A172 (cell line): Measurements from ENCODE around the gene PIK3R2. TPM values are rescaled to one million over a fixed set of nuclear protein-coding genes. Genes with fewer than 3 reads are reported as not detected.
"Not testable (repeated sequence)": the region's sequence is repeated elsewhere in the genome, so short reads cannot be mapped to it uniquely, and the experiment has no call there.

Experiments
- DNase-seq: peaks from one replicate; pipeline ENCODE4 v3.0.0-alpha.2; 2015; ENCODE audit warnings: low spot score
- total RNA-seq: library from RNA; depleted of rRNA; stranded (reverse); fragments of >200 nt; shearing (Covaris generic); gene quantifications from 2 replicates; pipeline ENCODE4 v1.2.3, GENCODE V29; 2014; rRNA removed

Gene PIK3R2
- total RNA-seq = 32.3 and 43.2 TPM in 2 replicates

DNA sequence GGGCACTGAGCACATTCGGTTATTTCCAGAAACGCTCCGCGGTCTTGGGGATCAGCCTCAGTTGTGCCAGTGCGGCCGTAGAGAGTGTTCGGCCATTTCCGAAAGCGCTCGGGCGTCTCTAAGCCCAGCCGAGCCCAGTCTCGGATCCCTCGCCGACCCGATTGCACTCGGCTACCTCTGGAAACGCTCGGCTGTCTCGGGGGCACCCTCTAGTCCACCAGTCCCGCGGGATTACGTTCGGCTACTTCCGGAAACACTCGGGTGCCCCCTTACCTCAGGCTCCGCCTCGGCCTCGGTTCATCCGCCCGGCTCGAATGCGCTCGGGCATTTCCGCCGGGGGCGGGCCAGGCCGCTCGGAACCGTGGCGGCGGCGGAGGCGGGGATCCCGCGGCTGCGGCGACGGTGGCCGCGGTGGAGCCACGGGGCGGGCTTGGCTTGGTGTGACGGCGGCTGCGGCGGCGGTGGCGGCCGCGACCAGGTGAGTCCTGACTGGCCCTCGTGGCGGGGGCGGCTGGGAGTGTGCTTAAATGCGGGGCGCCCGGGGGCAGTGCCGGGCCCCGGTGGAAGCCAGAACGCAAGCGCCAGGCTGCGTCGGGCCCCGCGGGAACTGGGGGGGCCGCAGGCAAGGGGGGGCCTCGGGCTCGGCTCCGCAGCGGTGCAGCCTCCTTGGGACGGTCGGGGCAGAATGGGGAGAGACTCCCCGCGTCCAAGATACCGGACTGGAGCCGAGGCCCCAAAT, at the start of gene PIK3R2:
PIK3R2 (plus strand) TSS at position 347 of the 739 bp plus-strand sequence. CDS start 2,717 bp downstream, outside the sequence.
- peak; percentile 99 for DNase-seq

DNA sequence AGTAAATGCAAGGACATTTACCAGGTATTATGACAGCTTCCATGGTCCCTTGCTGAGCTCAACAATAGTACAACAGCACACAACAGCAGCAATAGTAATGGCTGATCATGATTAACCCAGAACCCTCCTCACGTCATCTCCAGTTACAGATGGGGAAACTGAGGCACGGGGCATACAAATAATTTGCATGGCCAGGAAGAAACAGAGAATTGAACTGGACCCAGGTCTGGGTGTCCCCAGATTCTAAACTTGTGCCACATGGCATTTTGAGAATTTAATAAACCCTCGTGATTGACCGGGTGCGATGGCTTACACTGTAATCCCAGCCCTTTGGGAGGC, 48.2 kb upstream of the PIK3R2 start:
- no peak for DNase-seq

DNA sequence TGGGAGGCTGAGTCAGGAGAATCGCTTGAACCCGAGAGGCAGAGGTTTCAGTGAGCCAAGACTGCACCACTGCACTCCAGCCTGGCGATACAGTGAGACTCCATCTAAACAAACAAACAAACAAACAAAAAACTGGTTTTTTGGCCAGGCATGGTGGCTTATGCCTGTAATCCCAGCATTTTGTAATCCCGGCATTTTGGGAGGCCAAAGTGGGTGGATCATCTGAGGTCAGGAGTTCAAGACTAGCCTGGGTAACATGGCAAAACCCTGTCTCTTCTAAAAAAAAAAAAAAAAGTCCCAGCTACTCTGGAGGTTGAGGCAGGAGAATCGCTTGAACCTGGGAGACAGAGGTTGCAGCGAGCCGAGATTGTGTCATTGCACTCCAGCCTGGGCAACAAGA, 47.7 kb upstream of the PIK3R2 start:
- not testable (repeated sequence) for DNase-seq

DNA sequence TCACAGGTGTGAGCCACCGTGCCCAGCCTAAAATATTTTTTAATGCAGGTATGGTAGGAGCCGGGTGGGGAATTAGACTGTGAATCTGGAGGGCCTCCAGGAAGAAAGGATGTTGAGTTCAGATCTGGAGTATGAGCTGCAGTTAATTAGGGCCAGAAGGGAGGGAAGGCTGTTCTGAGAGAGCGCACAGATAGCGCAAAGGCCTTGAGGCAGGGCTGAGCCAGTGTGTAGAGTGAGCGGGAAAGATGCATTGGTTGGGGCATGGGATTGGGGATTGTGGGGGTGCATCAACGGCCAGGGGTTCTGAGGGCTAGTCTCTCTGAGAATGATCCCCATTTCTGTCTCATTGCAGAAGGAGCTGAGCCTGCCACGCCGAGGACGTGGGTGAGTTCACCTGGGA, 45.7 kb upstream of the PIK3R2 start:
- no peak for DNase-seq

DNA sequence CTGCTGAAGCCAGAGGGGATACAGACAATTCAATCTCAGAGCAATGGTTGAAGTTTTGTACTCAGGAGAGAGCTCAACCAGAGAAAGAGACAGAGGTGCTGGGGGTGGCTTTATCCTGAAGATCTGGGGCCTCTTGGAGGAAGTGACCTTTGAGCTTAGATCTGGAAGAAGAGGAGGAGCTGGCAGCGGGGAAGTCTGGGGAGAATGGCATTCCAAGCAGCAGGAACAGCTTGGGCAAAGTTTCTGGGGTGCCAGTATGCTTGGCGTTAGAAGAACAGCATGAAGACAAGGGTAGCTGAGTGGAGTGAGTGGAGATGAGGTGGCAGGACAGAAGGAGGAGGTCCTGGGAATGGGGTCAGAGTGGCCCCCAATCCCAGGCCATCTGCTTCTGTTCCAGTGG, 44.1 kb upstream of the PIK3R2 start:
- DNase-seq = no peak

DNA sequence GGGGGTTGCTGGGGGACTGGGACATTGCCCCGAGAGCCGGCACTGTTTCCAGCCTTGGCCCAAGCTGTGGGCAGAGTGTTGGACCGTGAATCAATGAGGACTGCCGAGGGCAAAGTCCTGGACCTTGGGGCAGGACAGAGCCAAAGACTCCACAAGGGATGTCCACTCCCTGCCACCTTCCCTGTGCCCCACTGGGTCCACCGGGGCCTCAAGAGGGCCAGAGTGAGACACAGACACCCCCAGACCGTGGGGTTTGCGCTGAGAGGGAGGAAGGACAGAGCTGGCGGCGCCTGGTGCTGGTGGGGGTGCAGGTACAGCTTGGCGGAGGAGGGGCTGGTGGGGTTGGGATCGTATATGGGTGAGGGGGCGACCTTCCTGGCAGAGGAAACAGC, 43.6 kb upstream of the PIK3R2 start:
- no peak for DNase-seq

DNA sequence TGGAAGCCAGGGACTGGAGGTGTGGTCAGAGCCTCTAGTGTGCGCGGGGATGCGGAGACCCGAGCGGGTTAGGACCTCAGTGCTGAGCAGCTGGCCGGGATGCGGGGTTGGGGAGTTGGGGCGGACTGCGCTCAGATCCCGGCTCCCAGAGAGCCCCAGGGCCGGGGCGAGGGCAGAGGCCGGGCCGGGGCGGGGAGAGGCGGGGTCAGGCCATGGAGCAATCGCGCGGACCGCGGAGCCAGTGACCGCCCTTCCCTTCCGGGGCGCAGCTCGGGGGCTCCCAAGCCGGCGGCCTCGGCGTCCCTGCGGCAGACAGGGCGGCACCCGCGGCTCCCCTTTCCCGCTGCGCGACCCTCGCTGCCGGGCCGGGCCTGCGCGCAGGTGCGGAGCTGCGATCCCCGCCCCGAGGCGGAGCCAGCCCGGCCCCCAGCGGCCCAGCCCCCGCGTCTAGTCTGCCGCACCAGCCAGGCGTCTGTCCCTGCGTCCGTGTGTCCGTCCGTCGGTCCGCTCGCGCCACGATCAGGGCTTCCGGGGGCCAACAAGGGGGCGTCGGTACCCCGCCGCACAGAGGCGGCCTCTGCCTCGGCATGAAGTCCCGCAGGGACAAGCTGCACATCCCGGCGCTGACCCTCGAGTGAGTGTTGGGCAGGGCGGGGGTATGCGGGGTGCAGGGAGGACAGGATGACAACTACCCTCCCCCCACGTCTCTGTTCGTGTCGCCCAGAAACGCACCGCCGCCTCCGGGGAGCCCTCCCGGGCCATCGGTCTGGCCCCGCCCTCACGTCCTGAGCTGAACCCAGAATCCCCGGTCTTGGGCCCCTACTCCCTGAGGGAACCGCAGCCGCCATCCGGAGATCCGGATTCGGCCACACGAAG, 43.0 kb upstream of the PIK3R2 start:
- no peak for DNase-seq

DNA sequence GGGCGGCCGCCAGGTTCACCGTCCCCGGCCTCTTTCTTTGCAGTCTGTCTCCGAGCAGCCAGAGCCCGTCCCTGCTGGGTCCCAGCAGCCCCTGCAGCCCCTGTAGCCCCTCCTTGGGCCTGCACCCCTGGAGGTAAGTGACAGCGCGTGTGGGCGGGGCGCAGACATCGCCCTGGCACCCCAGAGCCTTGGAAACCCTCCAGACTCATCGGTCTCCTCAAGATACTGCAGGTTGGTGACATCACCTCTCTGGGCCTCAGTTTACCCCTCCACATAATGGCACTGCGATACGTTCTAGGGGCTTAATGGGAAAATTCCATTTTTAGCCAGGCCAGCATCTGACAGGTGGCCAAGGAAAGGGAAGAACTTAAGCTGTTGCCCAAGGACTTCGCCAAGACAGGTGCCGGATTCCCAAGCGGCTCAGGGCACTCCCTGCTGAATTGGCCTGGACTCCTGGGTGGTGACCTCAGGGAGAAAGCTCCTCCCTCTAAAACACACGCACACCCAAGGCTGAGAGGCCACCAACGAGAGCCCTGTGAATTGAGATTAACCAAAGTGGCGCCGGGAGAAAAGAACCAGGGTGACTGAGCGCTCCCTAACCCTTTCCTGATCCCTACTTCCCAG, 42.2 kb upstream of the PIK3R2 start:
- no peak for DNase-seq

DNA sequence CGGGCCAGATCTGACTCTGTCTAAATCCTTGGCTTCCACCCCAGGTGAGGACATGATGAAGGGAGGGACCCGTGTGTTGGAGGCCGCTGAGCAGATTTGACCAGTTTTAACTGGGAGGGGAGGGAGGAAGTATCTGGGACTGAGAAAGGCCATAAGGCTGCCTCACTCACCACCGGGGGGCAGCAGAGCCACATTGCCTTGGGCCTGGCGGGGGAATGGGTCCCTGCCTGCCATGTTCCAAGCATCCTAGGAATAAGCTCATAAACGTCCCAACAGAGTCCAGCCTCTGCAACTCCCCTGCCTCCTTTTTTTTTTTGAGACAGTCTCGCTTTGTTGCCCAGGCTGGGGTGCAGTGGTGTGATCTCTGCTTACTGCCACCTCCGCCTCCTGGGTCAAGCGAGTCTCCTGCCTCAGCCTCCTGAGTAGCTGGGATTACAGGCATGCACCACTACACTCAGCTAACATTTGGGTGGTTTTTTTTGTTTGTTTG, 39.9 kb upstream of the PIK3R2 start:
- peak; percentile 79 for DNase-seq

DNA sequence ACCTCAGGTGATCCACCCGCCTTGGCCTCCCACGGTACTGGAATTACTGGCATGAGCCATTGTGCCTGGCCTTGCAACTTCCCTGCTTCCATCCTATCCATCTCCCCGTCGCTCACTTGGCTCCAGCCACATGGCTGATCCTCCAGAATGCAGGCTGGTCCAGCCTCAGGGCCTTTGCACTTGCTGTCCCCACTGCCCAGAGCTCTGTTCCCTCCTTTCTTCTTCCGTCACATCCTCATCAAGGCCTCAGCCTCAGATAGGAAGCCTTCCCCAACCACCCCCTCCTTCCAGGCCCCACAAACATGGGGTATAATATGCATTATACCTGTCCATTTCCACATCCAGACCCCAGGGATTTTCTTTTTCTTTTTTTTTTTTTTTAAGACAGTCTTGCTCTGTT, 39.1 kb upstream of the PIK3R2 start:
- no peak for DNase-seq

DNA sequence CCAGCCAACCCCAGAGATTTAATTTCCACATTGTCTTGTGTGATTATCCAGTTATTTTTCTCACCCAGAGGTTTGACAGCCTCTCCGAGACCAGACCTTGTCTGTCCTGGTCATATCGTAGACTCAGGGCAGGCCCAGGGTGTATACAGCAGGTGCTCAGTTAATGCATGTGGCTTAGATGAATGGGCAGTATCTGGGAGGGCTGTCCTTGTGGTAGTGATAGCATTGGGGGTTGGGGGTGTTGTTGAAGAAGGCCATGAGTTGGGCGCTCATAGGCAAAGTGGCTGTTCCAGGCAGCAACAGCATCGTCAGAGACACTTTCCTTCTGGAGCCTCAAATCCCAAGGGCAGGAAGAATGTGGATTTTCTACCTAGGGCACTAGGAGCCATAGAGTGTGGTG, 38.5 kb upstream of the PIK3R2 start:
- DNase-seq = no peak

DNA sequence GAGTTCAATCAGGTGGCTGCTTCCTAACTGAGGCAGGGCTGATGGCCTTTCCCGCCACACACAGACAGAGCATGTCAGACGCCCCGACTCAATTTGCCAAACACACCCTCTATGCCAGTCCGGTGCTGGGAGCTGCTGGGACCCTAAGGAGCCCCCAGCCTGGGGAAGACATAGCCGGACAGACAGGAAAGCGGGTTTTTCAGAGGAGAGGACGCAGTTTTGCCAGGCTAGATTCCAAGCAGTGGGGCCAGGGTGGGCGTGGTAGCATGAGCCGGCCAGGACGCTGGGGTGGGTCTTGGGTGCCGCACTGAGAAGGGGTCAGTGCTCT, 35.6 kb upstream of the PIK3R2 start:
- no peak for DNase-seq

DNA sequence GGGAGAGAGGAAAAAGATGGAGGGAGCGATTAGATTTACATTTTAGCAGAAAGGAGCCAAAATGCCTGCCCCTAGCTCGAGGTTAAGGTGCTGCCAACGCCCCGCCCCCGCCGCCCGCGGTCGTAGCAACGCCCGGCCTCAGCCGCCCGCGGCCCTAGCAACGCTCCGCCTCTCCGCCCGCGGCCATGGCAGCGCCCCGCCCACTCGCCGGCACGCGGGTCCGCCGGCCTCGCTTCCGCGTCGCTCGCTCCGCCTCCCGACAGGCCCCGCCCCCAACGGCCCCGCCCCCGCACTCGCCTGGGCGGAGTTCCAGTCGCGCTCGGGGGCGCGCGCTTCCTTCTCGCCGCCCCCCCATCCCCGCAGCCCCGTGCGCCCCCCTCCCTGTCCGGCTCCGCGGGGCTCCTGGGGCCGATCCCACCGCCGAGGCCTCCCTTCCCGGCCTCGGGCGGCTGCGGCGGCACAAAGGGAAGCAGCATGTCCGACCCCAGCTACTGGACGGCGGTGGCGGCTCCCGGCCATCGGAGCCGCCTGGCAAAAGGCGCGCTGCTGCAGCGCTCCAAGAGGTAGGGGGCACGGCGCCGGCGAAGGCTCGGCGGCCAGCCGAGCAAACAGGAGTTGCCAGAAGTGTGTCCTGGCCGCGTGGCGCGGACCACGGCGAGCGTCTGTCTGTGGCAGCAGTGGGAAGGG, 35.1 kb upstream of the PIK3R2 start:
- peak; percentile 72 for DNase-seq

DNA sequence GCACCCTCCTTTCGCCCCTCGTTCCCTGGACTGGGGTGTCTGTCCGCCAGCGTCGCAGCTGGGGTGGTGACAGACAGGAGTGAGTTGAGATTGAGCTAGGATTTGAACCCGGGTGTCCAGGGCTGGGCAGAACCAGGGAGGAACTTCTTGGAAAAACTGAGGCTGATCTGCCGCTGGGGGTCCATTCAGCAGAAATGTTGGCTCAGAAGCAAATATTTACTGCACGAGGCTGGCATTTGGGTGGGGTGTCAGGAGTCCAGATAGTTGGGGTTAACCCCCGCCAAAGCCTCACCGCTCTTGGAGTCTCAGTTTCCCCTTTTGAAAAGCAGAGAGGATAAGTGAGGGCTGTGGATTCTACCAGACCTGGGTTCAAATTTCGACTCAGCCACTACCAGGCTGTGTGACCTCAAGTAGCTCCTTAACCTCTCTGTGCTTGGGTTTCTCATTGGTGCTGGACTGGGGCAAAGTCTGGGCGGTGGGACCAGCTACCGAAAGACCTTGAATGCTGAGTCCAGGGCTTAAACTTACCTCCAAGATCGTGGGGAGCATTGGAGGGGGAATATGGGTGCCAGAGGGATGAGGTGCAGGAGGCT, 34.4 kb upstream of the PIK3R2 start:
- DNase-seq = no peak

DNA sequence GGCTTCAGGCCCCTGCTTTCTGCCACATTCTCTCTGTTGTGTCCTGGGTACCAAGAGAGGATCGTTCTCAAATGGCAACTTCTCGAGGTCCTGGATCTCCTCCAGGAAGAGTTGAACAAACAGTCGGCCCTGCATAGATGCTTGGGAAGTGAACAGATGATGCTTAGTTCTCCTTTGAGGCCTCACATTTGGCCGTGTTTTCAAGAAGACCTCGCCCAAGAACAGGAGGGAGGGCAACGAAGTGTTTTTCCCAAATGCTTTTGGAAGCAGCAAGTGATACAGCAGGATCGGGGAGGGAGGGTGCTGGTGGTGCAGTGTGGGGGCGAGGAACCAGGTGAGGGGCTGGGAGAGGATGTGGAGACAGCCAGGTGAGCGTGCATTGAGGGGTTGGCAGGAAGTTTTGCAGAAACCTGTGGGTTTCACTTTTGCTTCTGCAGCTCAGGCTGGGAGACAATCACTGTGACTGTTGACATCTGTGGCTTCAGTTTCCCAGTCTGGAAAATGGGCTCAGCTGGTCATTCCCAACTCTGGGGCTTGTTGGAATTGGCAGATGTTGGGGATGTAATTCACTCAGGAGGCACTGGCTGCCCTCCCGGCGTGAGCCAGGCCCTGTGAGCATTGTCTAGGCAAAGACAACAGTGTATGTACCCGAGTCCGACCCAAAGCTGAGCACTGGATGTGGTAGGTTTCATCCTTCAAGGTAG, 33.8 kb upstream of the PIK3R2 start:
- no peak for DNase-seq

DNA sequence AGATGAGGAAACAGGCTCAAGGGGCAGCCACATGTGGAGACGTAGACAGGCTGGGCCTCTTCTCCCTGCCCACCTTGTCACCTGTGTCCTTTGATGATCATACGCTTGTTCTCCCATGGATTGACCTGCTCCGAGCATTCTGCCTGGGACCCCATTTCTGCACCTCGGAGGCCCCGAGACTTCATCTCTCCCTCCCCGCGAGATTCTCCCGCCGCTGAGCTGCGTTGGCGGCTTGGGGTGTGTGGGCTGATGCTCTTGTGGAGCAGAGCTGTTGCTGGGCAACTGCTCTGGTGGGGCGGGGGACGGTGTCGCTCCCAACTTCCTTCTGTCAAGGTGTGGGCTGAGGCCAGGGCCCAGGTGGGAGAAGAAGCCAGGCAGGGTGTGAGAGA, 33.3 kb upstream of the PIK3R2 start:
- no peak for DNase-seq

DNA sequence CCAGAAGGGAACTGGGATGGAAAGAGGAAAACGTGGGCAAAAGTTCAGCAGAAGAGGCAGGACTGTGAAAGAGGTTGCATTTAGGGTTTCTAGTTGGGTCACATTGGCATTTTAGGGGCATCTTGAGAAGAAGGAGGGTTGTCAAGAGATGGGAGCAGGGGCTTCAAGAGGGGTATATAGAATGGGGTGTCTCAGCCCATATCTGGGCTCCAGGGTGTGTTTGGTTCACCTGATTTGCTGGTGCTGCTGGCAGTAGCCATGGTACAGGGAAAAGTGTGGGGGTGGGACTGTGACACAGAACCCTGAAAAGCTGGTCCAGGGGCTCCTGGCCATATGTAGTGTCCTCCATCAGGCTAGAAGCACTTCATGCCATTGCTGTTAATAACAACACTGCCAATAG, 32.8 kb upstream of the PIK3R2 start:
- no peak for DNase-seq

DNA sequence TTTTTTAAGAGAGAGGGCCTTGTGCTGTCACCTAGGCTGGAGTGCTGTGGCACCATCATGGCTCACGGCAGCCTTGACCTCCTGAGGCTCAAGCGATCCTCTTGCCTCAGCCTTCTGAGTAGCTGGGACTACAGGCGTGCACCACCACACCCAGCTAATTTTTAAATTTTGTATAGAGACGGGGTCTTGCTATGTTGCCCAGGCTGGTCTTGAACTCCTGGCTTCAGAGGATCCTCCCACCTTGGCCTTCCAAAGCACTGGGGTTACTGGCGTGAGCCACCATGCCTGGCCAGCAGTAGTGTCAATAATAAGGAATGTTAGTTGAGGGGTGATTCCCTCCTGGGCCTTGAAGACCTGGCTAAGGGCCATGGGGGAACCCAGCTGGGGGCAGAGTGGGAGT, 31.8 kb upstream of the PIK3R2 start:
- DNase-seq = no peak

DNA sequence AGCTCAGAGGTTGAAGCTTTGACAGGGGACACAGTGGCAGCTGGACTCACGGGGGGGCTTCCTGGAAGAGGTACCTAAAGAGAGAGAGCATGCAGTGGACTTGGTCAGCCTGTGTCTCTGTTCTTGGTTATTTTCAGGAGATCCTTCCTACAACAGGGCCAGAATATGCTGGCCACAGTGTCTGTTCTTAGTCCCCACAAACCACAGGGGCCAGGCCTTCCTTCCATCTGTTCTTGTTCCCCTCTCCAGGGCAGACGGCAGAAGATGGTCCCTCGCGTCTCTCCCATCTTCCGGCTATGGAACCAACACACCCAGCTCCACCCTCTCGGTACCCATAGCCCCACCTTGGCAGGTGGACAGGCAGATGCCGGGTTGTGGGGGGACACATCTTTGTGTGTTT, 30.5 kb upstream of the PIK3R2 start:
- DNase-seq = no peak

DNA sequence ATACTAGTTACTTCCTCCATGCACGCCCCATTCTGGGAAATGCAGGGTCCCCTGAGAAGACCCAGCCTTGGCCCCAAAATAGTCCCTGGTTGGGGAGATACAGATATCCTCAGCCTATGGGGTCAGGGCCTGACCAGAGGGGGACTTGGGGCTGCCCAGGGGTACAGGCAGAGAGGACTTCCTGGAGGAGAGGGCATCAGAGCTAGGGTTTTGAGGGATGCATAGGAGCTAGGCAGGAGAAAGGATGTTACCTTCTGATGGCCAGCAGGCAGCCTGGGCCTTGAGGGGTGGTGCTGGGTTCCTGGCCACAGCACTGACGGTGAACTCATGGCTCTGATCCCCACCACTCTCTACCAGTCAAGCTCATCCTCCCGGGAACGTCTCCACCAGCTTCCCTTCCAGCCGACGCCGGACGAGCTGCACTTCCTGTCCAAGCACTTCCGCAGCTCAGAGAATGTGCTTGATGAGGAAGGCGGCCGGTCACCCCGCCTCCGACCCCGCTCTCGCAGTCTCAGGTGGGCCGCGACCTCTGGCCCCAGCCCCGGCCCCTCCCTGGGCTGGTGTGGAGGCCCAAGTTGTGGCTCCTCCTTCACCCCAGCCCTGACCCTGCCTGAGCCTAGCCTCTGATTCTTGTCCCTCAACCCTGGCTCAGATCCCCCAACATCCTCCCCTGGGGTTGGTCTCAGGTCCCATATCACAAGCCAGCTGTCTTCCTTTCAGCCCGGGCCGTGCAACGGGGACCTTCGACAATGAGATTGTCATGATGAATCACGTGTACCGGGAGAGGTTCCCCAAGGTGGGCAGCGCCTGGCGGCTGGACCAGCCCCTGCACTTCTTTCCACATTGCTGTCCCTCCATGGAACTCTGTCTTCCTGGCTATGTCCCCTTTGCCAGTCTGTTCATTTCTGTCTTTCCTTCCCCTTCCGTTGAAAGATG, 29.8 kb upstream of the PIK3R2 start:
- no peak for DNase-seq
